Measurements from ENCODE around the gene SOBP.
"Not testable (repeated sequence)": the region's sequence is repeated elsewhere in the genome, so short reads cannot be mapped to it uniquely, and the experiment has no call there.

The SOBP gene

GRCh38 chr6:107519224-107519623, 29.3 kb downstream of the SOBP start:
- in situ Hi-C loops (cut with HindIII; ENCODE audit: low sequenced_read_pairs), result not testable (repeated sequence)

GRCh38 chr6:107520706-107521105, 30.8 kb downstream of the SOBP start:
- in situ Hi-C loops (cut with HindIII; ENCODE audit: low sequenced_read_pairs), result not testable (repeated sequence)

- in situ Hi-C loops (cut with HindIII; ENCODE audit: low sequenced_read_pairs), result no loop called here
These were observed 33.3 kb downstream of the SOBP start for GRCh38 chr6:107523054-107523791.

- in situ Hi-C loops (cut with HindIII; ENCODE audit: low sequenced_read_pairs), result no loop called here
These were observed 33.9 kb downstream of the SOBP start for GRCh38 chr6:107523794-107524193.

GRCh38 chr6:107524626-107525025, 34.7 kb downstream of the SOBP start:
- in situ Hi-C loops (cut with HindIII; ENCODE audit: low sequenced_read_pairs), result no loop called here

- in situ Hi-C loops (cut with HindIII; ENCODE audit: low sequenced_read_pairs), result no loop called here
These were observed 42.0 kb downstream of the SOBP start for GRCh38 chr6:107531868-107532267.

- in situ Hi-C loops (cut with HindIII; ENCODE audit: low sequenced_read_pairs), result no loop called here
These were observed 42.8 kb downstream of the SOBP start for GRCh38 chr6:107532706-107533105.

GRCh38 chr6:107533415-107534059, 43.6 kb downstream of the SOBP start:
- in situ Hi-C loops (cut with HindIII; ENCODE audit: low sequenced_read_pairs), result no loop called here

GRCh38 chr6:107534571-107535141, 44.7 kb downstream of the SOBP start:
- in situ Hi-C loops (cut with HindIII; ENCODE audit: low sequenced_read_pairs), result no loop called here

- in situ Hi-C loops (cut with HindIII; ENCODE audit: low sequenced_read_pairs), result no loop called here
These were observed 45.7 kb downstream of the SOBP start for GRCh38 chr6:107535626-107536025.

- in situ Hi-C loops (cut with HindIII; ENCODE audit: low sequenced_read_pairs), result no loop called here
These were observed 46.5 kb downstream of the SOBP start for GRCh38 chr6:107536180-107536961.

- in situ Hi-C loops (cut with HindIII; ENCODE audit: low sequenced_read_pairs), result no loop called here
These were observed 47.6 kb downstream of the SOBP start for GRCh38 chr6:107537559-107537958.

GRCh38 chr6:107538856-107539387, 49.0 kb downstream of the SOBP start:
- in situ Hi-C loops (cut with HindIII; ENCODE audit: low sequenced_read_pairs), result no loop called here

GRCh38 chr6:107539409-107539808, 49.5 kb downstream of the SOBP start:
- in situ Hi-C loops (cut with HindIII; ENCODE audit: low sequenced_read_pairs), result no loop called here

- in situ Hi-C loops (cut with HindIII; ENCODE audit: low sequenced_read_pairs), result no loop called here
These were observed 50.0 kb downstream of the SOBP start for GRCh38 chr6:107539849-107540464.

- in situ Hi-C loops (cut with HindIII; ENCODE audit: low sequenced_read_pairs), result no loop called here
These were observed 50.5 kb downstream of the SOBP start for GRCh38 chr6:107540465-107540857.

- in situ Hi-C loops (cut with HindIII; ENCODE audit: low sequenced_read_pairs), result no loop called here
These were observed 52.3 kb downstream of the SOBP start for GRCh38 chr6:107542192-107542668.

GRCh38 chr6:107543088-107543487, 53.2 kb downstream of the SOBP start:
- in situ Hi-C loops (cut with HindIII; ENCODE audit: low sequenced_read_pairs), result no loop called here

GRCh38 chr6:107543567-107543966, 53.6 kb downstream of the SOBP start:
- in situ Hi-C loops (cut with HindIII; ENCODE audit: low sequenced_read_pairs), result no loop called here

GRCh38 chr6:107545763-107546162, 55.8 kb downstream of the SOBP start:
- in situ Hi-C loops (cut with HindIII; ENCODE audit: low sequenced_read_pairs), result no loop called here

Measured in DLD1 (cell line).